Panc1 (cell line): ENCODE data around the gene ADAR. TPM values are rescaled to one million over a fixed set of nuclear protein-coding genes. Genes with fewer than 3 reads are reported as not detected.

ENCODE experiments used
- ATAC-seq: fragments of 200-7000 bp; cut with Tn5 transposase; 2 replicates; pipeline ENCODE4 v1.9.1; 2020; ENCODE audit warnings: mild to moderate bottlenecking, moderate library complexity
- BruUV-seq: library from RNA; stranded (reverse); fragments of 400-500 nt; replicated peaks from 2 replicates; lab custom pipeline; 2021; lab: Mats Ljungman, UMichigan
- CTCF ChIA-PET: fragments of 300-600 bp; sonication (Branson Sonifier 250); formaldehyde crosslinking; loops from one replicate; lab custom pipeline; 2022; ENCODE audit warnings: antibody characterized with exemption; lab: Charles Lee
- POLR2A ChIA-PET: fragments of 300-600 bp; sonication (Branson Sonifier 250); formaldehyde crosslinking; loops from one replicate; lab custom pipeline; 2022; ENCODE audit warnings: antibody characterized with exemption; lab: Charles Lee
- DNase-seq: peaks from one replicate; pipeline ENCODE4 v3.0.0-alpha.2; 2010; ENCODE audit warnings: low read depth, low spot score
- H3K27ac ChIP-seq: 2 replicates; pipeline ENCODE4 v1.5.1; 2011; ENCODE audit warnings: mild to moderate bottlenecking, low read length, inconsistent platforms
- H3K27me3 ChIP-seq: fragments of 200-500 bp; sonication (Bioruptor generic); 2 replicates; pipeline ENCODE4 v1.6.0; 2014; ENCODE audit warnings: low read length, inconsistent platforms; ENCODE audit not compliant: control insufficient read depth, insufficient read depth
- H3K36me3 ChIP-seq: fragments of 200-500 bp; sonication (Bioruptor generic); 2 replicates; pipeline ENCODE4 v1.5.1; 2014; ENCODE audit warnings: inconsistent platforms, mild to moderate bottlenecking, low read length, moderate library complexity; ENCODE audit not compliant: control insufficient read depth, insufficient read depth
- H3K4me1 ChIP-seq: 2 replicates; pipeline ENCODE4 v1.5.1; 2011; ENCODE audit warnings: inconsistent platforms, mild to moderate bottlenecking, low read length, moderate library complexity; ENCODE audit not compliant: control insufficient read depth, insufficient read depth
- H3K4me3 ChIP-seq, 2 experiments: 2 replicates each; pipeline ENCODE4 v1.5.1; 2011 to 2012; ENCODE audit warnings: low read depth in 2 of 2, low read length in 2 of 2, mild to moderate bottlenecking in 2 of 2, inconsistent platforms in 1 of 2, moderate library complexity in 1 of 2
- H3K9me3 ChIP-seq: fragments of 200-500 bp; sonication (Bioruptor generic); 2 replicates; pipeline ENCODE4 v1.5.1; 2014; ENCODE audit warnings: low read depth, mild to moderate bottlenecking, inconsistent platforms, low read length, moderate library complexity; ENCODE audit not compliant: control insufficient read depth, insufficient read depth
- CTCF ChIP-seq: fragments of 450-650 bp; IDR thresholded peaks from 2 replicates; pipeline ENCODE4 v1.5.1; 2017; ENCODE audit warnings: mild to moderate bottlenecking
- POLR2AphosphoS5 ChIP-seq: IDR thresholded peaks from 2 replicates; pipeline ENCODE4 v1.6.1; 2012; ENCODE audit warnings: mild to moderate bottlenecking, low read depth, low read length, moderate library complexity
- REST ChIP-seq, 2 experiments: IDR thresholded peaks; 2 replicates each; pipeline ENCODE4 v1.6.1; 2011 to 2012; ENCODE audit warnings: low read depth in 2 of 2, control low read depth in 1 of 2, low read length in 1 of 2, mild to moderate bottlenecking in 1 of 2, moderate library complexity in 1 of 2; ENCODE audit not compliant: insufficient read depth in 1 of 2
- SIN3A ChIP-seq: IDR thresholded peaks from 2 replicates; pipeline ENCODE4 v1.6.1; 2012; ENCODE audit warnings: low read depth, mild to moderate bottlenecking, low read length, moderate library complexity, borderline replicate concordance; ENCODE audit not compliant: insufficient read depth
- TCF7L2 ChIP-seq: IDR thresholded peaks from 2 replicates; pipeline ENCODE4 v1.6.1; 2011; ENCODE audit warnings: mild to moderate bottlenecking, low read depth, low read length, inconsistent platforms
- in situ Hi-C: cut with HindIII; loops from 2 replicates; pipeline ENCODE4 v1.10.0; 2016; ENCODE audit warnings: low sequenced_read_pairs, low pct_unique_long_range_greater_than_20kb
- intact Hi-C: fragments of 100-400 bp; cut with micrococcal nuclease; formaldehyde crosslinking; loops from one replicate; pipeline ENCODE4 v1.10.0; 2022; ENCODE audit not compliant: unreplicated experiment
- total RNA-seq: library from RNA; stranded (reverse); gene quantifications from one replicate; pipeline ENCODE4 v1.2.1, GENCODE V29; 2021; ENCODE audit not compliant: unreplicated experiment

ADAR gene
- total RNA-seq, 1 experiment from 2014 or later, result 136 TPM

GRCh38 chr1:154574716-154575115, 33.3 kb downstream of the ADAR start:
- no peak for DNase-seq
- peaks cover 2% of the 10 kb centered on the region; the same call in 1 of the 2 replicates for H3K36me3 ChIP-seq
- no peak for ATAC-seq
- H3K4me3 ChIP-seq, result no peak overlapping the region
- H3K4me1 ChIP-seq, result no peaks in the 10 kb centered on the region
- ChIA-PET CTCF (interaction anchor here (0.6 kb wide), 1 partner anchor 537 kb away, joined by 4 read pairs; no protein-coding TSS in a partner anchor), POLR2A (no interaction called here)
- BruUV-seq, result no TSS peak
- no peaks in the 10 kb centered on the region for H3K9me3 ChIP-seq
- in situ Hi-C loops, result no loop called here
- no peaks in the 10 kb centered on the region for H3K27me3 ChIP-seq
- TF ChIP-seq SIN3A (no peak), CTCF (no peak), TCF7L2 (no peak), POLR2AphosphoS5 (no peak), REST (IDR thresholded peaks at IDR 0.05; ENCODE audit: insufficient read depth in 1 of 2, low read depth in 2 of 2, low read length in 1 of 2) (no peak)
- H3K27ac ChIP-seq, result no peak overlapping the region
- intact Hi-C loops, result no loop called here

GRCh38 chr1:154573168-154573510, 34.8 kb downstream of the ADAR start:
- BruUV-seq, result no TSS peak
- ATAC-seq, result no peak
- Histone ChIP-seq H3K27me3 (peaks cover 3% of the 10 kb centered on the region; the same call in 1 of the 2 replicates), H3K36me3 (no peaks in the 10 kb centered on the region), H3K4me3 (no peak overlapping the region), H3K4me1 (no peaks in the 10 kb centered on the region), H3K9me3 (no peaks in the 10 kb centered on the region), H3K27ac (no peak overlapping the region)
- POLR2A ChIA-PET, result no interaction called here
- TF ChIP-seq POLR2AphosphoS5 (no peak), CTCF (no peak), REST (IDR thresholded peaks at IDR 0.05; ENCODE audit: insufficient read depth in 1 of 2, low read depth in 2 of 2, low read length in 1 of 2) (no peak), SIN3A (no peak), TCF7L2 (no peak)
- intact Hi-C loops (no loop called here), in situ Hi-C loops (no loop called here)
- DNase-seq, result no peak
- CTCF ChIA-PET, result no interaction called here
